Measurements from ENCODE around the gene KCNK10.

- no peak for TF ChIP-seq CTCF (IDR thresholded peaks at IDR 0.05; ENCODE audit: poor library complexity)
- no peak for TF ChIP-seq EZH2 (IDR thresholded peaks at IDR 0.05; ENCODE audit: borderline replicate concordance)
- no peak for TF ChIP-seq EZH2phosphoT487 (IDR thresholded peaks at IDR 0.05; ENCODE audit: low read depth, severe bottlenecking, unreplicated experiment)
Observed at GRCh38 chr14:88255196-88255595, 67.9 kb downstream of the KCNK10 start.
